Right lobe of liver (tissue), 4 donors: Measurements from ENCODE around the gene HSD17B3.

Experiments used
- POLR2A ChIP-seq: fragments of 450-650 bp; IDR thresholded peaks from one replicate; pipeline ENCODE4 v1.6.1; 2017; ENCODE audit warnings: antibody characterized with exemption, mild to moderate bottlenecking
- TF ChIP-seq, protein P1 (sequence below), 4 donors: fragments of 200-600 bp in 3 of 4; fragments of 450-650 bp in 1 of 4; IDR thresholded peaks; one replicate each; pipeline versions ENCODE4 v1.5.1 to v1.8.0; 2016 to 2022; ENCODE audit warnings: antibody characterized with exemption in 4 of 4, mild to moderate bottlenecking in 2 of 4
- donor health status: DM: no; HTN: no; CAD: no.
- donor health status: DM: no; HTN: no; CAD: no.
- donor health status: DM: no; HTN: yes; CAD: no.

- TF ChIP-seq, protein P1, sequence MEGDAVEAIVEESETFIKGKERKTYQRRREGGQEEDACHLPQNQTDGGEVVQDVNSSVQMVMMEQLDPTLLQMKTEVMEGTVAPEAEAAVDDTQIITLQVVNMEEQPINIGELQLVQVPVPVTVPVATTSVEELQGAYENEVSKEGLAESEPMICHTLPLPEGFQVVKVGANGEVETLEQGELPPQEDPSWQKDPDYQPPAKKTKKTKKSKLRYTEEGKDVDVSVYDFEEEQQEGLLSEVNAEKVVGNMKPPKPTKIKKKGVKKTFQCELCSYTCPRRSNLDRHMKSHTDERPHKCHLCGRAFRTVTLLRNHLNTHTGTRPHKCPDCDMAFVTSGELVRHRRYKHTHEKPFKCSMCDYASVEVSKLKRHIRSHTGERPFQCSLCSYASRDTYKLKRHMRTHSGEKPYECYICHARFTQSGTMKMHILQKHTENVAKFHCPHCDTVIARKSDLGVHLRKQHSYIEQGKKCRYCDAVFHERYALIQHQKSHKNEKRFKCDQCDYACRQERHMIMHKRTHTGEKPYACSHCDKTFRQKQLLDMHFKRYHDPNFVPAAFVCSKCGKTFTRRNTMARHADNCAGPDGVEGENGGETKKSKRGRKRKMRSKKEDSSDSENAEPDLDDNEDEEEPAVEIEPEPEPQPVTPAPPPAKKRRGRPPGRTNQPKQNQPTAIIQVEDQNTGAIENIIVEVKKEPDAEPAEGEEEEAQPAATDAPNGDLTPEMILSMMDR (IDR thresholded peaks at IDR 0.05): no peak
- TF ChIP-seq POLR2A: no peak
These were observed 72.0 kb downstream of the HSD17B3 start for GRCh38 chr9:96230002-96230401.
